ENCODE measurements around the gene IFITM5.
"Not testable (repeated sequence)": the region's sequence is repeated elsewhere in the genome, so short reads cannot be mapped to it uniquely, and the experiment has no call there.

The IFITM5 gene

DNA sequence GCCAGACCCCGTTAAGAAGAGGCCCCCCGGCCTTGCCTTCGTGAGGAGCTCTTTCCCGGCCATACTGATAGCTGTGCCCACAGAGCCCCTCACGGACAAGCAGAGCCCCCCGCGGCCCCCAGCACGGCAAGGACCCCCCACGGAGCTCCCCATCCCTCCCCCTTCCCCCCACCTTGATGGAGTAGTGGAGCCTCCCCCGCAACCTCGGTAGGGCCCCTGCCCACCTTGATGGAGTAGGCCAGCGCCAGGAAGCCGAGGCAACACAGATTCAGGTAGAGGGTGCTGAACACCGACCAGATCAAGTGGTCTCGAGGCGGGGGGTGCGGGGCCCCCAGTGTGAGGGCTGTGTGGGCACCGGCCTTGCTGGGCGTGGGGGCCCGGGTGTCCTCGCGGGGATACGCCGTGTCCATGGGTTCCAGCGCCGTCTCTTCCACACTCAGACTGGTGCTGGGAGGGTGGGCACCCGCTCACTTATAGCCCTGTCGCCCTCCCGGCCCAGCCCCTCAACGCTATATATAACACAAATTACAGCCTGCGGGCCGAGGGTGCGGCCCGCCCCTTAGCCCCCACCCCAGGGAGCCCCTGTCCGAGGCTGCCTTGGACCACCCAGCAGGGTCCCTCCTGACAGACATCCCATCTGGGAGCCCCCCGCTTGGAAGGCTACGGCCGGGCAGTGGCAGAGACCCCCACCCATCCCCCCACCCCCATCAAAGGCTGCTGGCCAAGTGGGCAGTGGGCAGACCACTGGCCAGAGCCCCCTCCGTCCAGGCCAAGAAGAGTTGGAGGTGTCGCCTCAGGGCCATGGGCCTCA lies at the start of gene IFITM5:
IFITM5 (minus strand) TSS at position 446 of the 811 bp plus-strand sequence; CDS start at position 410, 36 bp downstream.
- no peak for DNase-seq

DNA sequence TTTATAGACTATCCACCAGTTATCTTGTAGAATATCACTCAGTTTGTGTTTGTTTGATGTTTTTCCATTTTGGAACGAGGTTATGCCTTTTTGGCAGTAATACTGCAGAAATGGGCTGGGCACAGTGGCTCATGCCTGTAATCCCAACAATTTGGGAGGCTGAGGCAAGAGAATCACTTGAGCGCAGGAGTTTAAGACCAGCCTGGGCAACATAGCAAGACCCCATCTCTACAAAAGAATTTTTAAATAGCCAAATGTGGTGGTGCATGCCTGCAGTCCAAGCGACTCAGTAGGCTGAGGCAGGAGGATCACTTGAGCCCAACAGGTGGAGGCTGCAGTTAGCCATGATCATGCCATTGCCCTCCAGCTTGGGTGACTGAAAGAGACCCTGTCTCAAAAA lies 47.2 kb upstream of the IFITM5 start:
- no peak for DNase-seq

DNA sequence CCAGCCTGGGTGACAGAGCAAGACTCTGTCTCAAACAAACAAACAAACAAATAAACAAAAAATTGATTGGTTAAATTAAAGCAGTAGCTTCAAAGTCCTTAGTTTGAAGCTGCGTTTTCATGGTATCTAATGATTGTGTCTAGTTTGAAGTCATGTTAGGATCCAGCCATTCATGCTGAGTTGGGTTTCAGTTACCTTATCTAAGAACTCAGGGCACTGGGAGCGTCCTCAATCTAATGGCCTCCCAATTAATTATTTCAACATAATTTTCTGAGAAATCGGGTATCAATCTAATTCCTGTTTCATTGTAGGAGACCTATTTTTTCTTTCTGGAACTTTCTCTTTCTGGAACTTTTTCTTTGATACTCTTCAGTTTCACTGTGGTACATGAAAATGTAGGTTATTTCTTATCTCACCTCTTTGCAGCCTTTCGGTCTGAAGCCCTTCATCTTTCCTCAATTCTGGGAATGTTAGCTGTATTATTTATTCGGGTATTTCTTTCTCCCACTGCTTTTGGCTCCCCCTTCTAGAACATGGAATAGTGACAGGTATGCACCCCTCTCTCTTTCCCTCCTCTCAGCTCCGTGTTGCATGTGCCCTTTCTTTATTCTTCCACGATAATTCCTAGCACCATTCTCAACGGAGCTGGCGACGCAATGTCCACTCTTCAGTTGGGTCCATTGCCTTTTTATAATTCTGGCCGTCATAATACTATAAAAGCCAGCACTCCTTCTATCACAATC lies 45.7 kb upstream of the IFITM5 start:
- no peak for DNase-seq

DNA sequence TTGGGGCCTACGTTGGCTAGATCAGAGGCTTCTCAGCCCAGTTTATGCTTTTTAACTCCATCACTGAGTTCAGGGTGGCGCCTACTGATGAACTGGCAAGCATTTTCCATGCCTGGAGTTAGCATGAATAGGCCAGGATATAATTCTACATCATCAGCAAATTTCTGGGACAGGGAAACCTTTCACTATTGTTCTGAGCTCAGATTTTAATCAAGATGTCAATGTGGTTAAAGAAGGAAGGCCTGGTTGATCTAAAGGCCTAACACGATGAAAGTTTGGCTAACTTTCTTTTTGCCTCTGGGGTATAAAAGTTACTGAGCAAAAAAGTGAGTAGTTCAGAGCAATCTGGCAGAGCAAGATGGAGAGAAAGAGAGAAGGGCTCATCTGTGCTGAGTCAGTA lies 43.0 kb upstream of the IFITM5 start:
- no peak for DNase-seq

DNA sequence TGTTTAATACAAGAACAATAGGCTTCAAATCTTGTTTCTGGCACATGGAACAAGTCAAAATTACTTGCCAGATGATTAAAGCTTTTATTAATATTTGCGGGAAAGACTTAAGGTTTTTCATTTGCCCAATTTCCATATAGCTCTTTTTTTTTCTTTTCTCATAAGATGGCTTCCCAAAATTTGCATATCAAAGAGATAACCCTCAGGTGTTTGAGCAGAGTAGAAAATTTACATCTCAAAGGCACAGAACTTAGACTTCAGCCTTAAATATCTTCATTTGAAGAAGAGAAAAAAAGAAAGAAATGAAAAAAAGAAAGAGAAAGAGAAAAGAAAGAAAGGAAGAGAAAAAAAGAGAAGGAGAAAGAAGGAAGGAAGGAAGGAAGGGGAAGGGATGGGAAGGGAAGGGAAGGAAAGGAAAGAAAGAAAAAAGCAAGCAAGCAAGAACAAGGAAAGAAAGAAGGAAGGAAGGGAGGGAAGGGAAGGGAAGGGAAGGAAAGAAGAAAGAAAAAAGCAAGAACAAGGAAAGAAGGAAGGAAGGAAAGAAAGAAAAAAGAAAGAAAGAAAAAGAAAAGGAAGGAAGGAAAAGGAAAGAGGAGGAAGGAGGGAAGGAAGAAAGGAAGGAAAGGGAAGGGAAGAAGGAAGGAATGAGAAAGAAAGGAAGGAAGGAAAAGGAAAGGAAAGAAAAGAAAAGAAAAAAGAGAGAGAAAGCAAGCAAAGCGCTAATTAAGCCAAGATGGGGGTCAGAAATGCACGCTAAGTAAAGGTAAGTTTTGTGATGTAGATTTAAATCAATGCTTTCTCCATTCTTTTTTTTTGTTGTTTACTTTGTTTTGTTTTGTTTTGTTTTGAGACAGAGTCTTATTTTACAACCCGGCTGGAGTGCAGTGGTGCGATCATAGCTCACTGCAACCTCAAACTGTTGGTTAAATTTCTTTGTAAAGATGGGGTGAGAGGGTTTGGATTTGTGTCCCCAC lies 41.5 kb upstream of the IFITM5 start:
- DNase-seq, result no peak

DNA sequence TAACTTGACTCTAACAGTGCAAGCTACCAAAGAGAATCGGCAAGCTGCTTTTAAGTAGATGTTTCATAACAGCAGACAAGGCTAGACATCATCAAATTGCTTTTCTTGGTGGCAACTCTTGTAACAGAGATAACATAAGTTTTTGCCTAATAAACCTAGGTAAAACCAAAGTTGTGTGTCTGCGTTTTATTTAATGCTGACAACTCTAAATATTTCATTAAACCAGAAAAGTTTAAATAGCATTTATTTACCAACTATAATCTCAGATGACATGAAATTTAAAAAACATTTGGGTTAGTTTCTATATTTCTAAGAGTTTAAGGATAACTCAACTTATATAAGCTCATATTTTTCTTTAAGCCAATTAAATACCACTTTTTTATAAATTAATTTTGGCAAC lies 40.6 kb upstream of the IFITM5 start:
- DNase-seq, result no peak

DNA sequence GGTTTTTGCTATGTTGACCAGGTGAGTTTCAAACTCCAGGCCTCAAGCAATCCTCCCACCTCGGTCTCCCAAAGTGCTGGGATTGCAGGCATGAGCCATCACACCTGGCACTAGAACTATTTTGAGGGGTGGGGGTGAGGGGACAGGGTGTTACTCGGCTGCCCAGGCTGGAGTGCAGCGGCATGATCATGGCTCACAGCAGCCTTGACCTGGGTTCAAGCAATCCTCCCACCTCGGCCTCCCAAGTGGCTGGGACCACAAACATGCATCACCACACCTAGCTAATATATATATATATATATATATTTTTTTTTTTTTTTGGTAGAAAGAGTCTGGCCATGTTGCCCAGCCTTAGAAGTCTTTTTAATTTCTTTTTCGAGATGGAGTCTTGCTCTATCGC lies 38.4 kb upstream of the IFITM5 start:
- DNase-seq, result no peak

DNA sequence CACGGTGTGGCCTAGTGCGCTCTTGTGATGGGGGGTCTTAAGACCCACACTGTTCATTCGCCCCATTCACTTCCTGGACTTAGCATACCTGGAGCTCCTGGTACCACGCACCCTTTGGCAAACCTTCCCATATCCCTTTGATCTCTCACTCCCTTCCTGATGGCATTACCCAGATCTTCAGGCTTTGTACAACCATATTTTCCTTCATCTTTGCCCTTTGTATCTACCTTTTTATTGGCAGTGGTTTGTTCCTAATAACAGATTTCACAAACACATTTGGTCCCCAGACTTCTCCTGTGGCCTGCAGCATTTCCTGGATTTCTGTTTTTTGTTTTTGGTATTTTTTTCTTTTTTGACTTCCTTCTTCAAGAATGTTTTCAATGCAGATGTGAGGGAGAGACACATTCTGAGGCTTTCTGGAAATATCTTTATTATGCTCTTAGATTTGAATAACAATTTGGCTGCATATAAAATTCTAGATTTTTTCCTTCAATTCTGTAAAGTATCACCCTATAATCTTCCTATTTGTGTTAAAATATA lies 37.4 kb upstream of the IFITM5 start:
- peak; percentile 37 for DNase-seq

DNA sequence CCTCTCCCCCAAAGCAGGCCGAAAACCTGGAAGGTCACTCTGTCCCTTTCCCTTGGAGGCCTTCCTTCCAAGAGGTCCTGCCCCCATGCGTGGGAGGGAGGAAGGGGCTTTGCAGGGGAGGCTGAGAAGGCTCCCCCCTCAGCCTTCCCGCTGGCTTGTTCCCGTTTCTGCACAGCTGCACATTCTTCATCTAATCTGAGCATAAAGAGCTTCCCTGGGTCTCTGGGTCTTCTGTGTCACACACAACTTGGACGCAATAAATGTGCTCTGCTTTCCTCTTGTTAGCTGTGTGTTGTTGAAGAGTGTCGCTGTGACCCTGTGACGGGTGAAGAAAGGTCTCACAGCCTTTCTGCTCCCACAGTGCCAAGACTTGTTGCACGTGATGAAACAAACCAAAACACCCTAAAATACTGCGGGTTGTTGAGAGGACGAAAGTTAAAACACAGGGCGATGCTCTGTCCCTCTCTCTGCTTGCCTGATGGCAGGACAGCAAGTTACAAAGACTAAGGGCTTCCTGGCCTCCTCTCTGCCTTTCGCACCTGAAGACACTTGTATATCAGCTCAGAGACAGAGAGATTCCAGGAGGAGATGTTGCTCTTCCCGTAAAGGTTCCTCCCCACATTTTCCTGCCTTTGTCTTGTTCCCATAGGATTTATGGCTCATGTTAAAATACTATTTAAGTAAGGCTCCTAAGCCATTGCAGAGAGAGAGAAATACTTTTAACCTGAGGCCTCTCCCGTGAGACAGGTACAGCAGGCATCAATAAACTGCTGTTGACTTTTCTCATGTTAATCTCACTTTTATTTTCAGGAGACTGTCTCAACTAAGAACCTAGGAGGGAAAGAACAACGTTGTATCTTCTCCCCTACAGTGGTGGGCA lies 36.7 kb upstream of the IFITM5 start:
- peak; percentile 56 for DNase-seq

DNA sequence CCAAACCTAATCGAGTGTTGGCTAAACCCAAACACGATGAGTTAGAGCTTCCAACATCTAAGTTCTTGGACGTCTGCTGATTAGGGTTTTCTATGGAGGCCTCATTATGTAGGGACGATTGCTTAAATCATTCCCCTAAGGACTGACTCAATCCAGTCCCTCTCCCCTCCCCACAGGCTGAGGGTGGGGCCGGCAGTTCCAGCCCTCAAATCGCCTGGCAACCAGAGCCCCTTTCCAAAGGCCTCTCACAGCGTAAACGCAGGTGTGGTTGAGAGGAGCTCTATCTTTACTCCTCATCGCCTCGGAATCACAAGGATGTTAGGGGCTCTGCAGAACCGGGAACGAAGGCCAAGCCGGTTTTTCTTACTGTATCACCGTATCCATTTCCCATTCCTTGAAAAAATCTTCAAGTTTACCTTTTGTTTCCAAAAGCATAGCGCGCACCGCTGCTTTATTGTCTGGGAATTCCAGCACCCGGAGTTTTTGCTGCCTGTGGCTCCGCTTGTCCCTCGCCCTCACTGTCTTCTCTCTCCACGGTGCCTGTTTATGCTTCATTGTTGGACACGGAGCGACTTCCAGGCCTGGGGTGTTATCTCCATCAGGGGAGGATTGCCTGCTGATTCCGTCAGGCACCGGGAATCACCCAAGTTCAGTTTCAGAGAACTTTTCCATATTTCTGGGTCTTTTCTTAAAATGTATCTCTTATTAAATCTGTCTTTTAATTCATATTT lies 35.1 kb upstream of the IFITM5 start:
- no peak for DNase-seq

DNA sequence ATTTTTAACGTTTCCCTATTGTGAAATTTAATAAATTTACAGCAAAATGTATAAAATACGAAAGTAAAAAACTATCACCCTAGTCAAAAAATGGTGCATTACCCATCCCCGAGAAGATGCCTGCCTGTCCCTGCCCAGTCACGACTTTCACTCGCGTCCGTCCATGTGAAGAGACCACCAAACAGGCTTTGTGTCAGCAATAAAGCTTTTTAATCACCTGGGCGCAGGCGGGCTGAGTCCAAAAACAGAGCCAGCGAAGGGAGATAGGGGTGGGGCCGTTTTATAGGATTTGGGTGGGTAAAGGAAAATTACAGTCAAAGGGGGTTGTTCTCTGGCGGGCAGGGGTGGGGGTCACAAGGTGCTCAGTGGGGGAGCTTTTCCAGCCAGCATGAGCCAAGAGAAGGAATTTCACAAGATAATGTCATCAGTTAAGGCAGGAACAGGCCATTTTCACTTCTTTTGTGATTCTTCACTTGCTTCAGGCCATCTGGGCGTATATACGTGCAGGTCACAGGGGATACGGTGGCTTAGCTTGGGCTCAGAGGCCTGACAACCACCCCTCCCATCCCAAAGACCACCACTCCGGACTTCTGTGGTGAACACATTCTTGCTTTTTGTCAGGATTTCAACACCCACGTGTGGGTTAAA lies 34.4 kb upstream of the IFITM5 start:
- not testable (repeated sequence) for DNase-seq

DNA sequence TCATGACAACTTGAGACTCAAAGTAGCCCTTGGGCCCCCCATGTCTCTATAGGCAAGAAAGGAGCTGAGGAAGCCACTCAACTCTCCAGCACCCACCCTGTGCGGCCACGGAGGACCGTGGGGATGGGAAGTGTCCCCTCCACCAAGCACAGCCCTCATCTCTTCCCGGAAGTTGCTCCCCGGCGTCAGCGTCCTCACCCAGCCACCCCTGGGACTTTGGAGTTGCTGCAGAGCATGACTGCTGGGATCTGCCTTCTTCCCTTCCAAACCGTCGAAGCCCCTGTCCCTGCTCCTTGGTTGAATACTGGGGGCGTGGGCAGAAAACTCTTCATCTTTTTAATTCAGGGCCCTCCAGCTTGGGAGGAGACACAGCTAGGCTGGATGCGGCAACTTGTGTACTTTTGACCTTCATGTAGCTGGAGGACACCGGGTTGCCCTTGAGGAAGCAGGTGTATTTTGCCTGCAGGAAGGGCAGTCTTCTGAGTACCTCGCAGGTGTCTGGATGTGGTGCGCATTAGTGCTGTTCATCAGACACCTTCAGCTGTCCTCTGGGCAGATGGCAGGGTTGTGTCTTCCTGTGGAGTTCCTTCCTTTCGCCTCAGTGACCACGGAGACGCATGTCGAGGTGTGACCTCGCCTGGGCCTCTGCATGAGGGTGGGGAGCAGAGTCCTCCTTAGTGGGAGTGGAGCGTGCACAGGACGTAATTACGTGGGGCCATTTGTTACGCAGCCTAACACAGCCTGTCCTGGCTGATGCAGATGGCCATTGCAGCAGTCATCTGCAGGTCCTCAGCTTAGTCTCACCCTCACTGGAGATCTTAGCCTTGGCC lies 33.5 kb upstream of the IFITM5 start:
- no peak for DNase-seq

DNA sequence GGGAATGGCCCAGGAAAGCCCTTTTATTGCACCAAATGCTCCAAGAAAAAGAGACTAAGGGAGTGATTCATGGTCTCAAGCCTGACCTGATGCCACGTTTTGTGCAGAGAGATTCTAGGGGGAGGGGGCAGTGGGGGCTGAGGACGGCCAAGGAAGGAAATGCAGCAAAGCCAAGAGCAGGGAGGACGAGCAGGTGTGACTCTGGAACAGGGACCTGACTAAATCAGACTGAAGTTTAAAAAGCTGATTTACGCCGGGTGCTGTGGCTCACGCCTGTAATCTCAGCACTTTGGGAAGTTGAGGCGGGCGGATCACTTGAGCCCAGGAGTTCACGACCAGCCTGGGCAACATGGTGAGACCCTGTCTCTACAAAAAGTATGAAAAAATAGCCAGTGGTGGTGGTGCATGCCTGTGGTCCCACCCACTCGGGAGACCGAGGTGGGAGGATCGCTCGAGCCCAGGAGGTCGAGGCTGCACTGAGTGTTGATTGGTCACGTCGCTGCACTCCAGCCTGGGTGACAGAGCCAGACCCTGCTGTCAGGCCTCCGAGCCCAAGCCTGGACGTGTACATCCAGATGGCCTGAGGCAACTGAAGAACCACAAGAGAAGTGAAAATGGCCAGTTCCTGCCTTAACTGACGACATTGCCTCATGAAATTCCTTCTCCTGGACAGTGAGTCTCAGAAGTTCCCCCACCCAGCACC lies 32.2 kb upstream of the IFITM5 start:
- DNase-seq, result peak; percentile 42

DNA sequence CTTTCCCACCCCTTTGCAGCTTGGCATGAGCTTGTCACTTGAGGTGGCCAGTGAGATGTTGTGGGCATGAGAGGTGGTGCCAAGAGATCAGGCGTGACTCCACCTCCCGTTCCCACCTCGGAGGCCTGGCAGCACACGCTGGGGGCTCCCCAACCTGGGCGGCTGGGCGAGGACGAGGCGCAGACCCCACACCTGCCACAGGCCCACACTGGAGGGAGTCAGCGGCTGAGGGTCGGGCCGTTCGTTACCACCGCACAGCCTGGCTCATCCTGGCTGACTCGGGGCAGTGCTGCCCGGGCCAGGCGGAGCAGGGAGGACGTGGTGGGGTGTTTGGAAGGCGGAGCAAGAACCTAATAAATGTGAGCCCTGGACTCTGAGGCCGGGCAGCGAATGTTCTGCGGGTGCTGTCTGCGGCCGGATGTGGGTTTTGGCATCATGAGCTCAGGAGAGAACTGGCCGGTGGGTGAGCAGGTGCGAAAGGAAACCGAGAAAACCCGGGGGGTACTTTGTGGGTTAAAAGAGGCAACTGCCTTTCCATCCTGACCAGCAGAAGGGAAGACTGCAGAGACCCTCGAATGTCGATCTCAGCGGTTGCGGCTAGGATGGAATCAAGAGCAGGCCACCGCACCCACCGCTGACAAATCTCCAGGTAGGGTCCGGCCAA lies 31.5 kb upstream of the IFITM5 start:
- DNase-seq, result no peak

DNA sequence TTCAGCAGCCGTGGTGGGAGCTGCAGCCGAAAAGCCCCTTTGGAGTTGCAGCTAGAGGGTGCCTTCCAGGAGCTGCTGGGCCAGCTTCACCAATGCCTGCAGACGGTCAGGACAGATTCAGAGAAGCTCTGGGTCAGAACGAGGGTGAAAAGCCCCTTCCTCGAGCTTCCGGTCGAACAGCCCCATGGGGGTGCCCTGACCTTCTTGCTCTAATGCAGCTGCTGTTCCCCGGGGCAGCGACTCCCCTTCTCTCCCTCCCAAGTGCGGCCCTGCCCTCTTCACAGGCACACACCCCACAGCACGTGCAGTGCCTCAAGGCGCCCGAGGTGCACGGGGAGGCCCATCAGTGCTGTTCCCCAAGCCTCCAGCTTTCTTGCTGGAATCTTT lies 31.0 kb upstream of the IFITM5 start:
- no peak for DNase-seq

DNA sequence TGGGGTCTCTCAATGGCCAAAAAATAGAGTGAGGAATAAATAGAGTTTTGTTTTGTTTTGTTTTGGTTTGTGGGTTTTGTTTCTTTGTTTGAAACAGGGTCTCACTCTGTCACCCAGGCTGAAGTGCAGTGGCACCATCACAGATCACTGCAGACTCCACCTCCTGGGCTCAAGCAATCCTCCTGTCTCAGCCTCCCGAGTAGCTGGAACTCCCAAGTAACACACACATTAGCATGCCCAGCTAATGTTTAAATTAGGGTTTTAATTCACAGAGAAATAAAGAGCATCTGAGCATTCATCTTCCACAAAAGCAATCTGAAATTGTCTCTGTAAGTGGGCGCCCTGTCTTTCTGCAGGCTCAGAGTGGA lies 30.5 kb upstream of the IFITM5 start:
- no peak for DNase-seq

DNA sequence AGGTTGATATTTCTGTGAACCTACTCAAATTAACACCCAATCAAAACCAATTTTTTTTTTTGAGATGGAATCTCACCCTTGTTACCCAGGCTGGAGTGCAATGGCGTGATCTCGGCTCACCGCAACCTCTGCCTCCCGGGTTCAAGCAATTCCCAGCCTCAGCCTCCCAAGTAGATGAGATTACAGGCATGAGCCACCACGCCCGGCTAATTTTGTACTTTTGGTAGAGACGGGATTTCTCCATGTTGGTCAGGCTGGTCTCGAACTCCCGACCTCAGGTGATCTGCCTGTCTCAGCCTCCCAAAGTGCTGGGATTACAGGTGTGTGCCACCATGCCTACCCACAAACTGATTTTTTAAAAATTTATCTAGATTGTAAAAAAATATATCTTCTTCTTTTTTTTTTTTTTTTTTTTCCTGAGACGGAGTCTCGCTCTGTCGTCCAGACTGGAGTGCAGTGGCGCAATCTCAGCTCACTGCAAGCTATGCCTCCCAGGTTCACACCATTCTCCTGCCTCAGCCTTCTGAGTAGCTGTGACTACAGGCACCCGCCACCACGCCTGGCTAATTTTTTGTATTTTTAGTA lies 29.3 kb upstream of the IFITM5 start:
- DNase-seq, result not testable (repeated sequence)

DNA sequence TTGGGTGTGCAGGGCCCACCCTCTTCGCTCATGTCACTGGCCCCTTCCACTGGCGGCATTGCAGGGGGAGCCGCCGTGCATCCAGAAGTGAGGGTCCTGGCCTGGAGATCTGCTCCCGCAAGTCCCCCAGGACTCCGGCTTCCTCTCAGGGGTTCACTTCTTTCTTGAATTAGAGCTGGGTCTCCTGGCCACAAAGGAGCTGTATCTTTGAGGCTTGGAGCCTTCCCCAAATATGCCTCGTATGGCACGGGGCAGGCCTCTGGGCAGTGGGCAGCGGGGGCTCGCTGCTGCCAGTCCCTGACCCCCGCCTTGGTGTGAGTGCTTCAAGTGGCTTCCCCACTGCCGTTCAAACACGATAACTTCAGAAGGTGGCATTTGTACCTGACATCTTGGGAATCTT lies 28.7 kb upstream of the IFITM5 start:
- DNase-seq, result no peak

All from MV-4-11 (cell line).